Hepatocyte (in vitro differentiated cells): ENCODE measurements around the gene WAC.

Source experiments
- CTCF ChIP-seq: fragments of 200-600 bp; sonication (generic); IDR thresholded peaks from 2 replicates; pipeline ENCODE4 v1.5.1; 2016; ENCODE audit warnings: antibody characterized with exemption, mild to moderate bottlenecking; ENCODE audit not compliant: poor library complexity
- EZH2phosphoT487 ChIP-seq: fragments of 200-600 bp; sonication (generic); IDR thresholded peaks from one replicate; pipeline ENCODE4 v1.6.1; 2018; ENCODE audit warnings: antibody characterized with exemption, mild to moderate bottlenecking, low read depth, moderate library complexity; ENCODE audit not compliant: unreplicated experiment, severe bottlenecking

GRCh38 chr10:28533571-28534304 lies 820 bp downstream of the WAC start:
- TF ChIP-seq CTCF (no peak), EZH2phosphoT487 (no peak)
